NCI-H69 (cell line): ENCODE measurements around the gene APOL4.
A peak's percentile ranks its signal among the peaks of the same experiment; 100 is the strongest.
"Not testable (repeated sequence)": the region's sequence is repeated elsewhere in the genome, so short reads cannot be mapped to it uniquely, and the experiment has no call there.

Experiments
- DNase-seq: peaks from one replicate; lab custom pipeline; 2025; lab: John Stamatoyannopoulos, UW

APOL4 gene

GRCh38 chr22:36231051-36231450, 29.4 kb upstream of the APOL4 start:
- not testable (repeated sequence) for DNase-seq

GRCh38 chr22:36229649-36230048, 28.0 kb upstream of the APOL4 start:
- not testable (repeated sequence) for DNase-seq

- DNase-seq = no peak
Measured at GRCh38 chr22:36228944-36229343, 27.3 kb upstream of the APOL4 start.

- not testable (repeated sequence) for DNase-seq
Measured at GRCh38 chr22:36228369-36228768, 26.8 kb upstream of the APOL4 start.

- no peak for DNase-seq
Measured at GRCh38 chr22:36227806-36228205, 26.2 kb upstream of the APOL4 start.

GRCh38 chr22:36227396-36227795, 25.8 kb upstream of the APOL4 start:
- no peak for DNase-seq

- no peak for DNase-seq
Measured at GRCh38 chr22:36226189-36226588, 24.6 kb upstream of the APOL4 start.

GRCh38 chr22:36225333-36225922, 23.8 kb upstream of the APOL4 start:
- DNase-seq = no peak

- no peak for DNase-seq
Measured at GRCh38 chr22:36224245-36224644, 22.6 kb upstream of the APOL4 start.

GRCh38 chr22:36223504-36223903, 21.9 kb upstream of the APOL4 start:
- DNase-seq = no peak

GRCh38 chr22:36222887-36223450, 21.4 kb upstream of the APOL4 start:
- DNase-seq = no peak

GRCh38 chr22:36221799-36222751, 20.5 kb upstream of the APOL4 start:
- peak; percentile 76 for DNase-seq

- DNase-seq = peak; percentile 92
Measured at GRCh38 chr22:36220451-36220921, 18.9 kb upstream of the APOL4 start.

GRCh38 chr22:36218648-36219193, 17.1 kb upstream of the APOL4 start:
- DNase-seq = no peak

GRCh38 chr22:36215981-36216380, 14.4 kb upstream of the APOL4 start:
- peak; percentile 87 for DNase-seq

- no peak for DNase-seq
Measured at GRCh38 chr22:36213586-36213985, 12.0 kb upstream of the APOL4 start.

GRCh38 chr22:36212901-36213300, 11.3 kb upstream of the APOL4 start:
- no peak for DNase-seq

GRCh38 chr22:36211237-36211861, 9.7 kb upstream of the APOL4 start:
- peak; percentile 81 for DNase-seq

GRCh38 chr22:36210224-36210623, 8.6 kb upstream of the APOL4 start:
- DNase-seq = no peak

- not testable (repeated sequence) for DNase-seq
Measured at GRCh38 chr22:36209488-36209908, 7.9 kb upstream of the APOL4 start.

GRCh38 chr22:36208914-36209313, 7.3 kb upstream of the APOL4 start:
- no peak for DNase-seq

- DNase-seq = no peak
Measured at GRCh38 chr22:36208162-36208765, 6.7 kb upstream of the APOL4 start.
